Right ventricle myocardium superior (tissue), 1 donor: ENCODE results near the gene YIPF3. TPM values are rescaled to one million over a fixed set of nuclear protein-coding genes. Genes with fewer than 3 reads are reported as not detected.
"Not testable (repeated sequence)": the region's sequence is repeated elsewhere in the genome, so short reads cannot be mapped to it uniquely, and the experiment has no call there.

Experiments
- ATAC-seq: fragments of 200-7000 bp; cut with Tn5 transposase; one replicate; pipeline ENCODE4 v1.9.1; 2020; ENCODE audit warnings: mild to moderate bottlenecking; ENCODE audit not compliant: poor library complexity
- DNase-seq: peaks from one replicate; pipeline ENCODE4 v3.0.0-alpha.2; 2020
- intact Hi-C: fragments of 100-400 bp; cut with DNase I; formaldehyde crosslinking; loops from one replicate; pipeline ENCODE4 v1.11.2; 2022
- total RNA-seq: library from RNA; stranded (reverse); fragmentation: NEBNext Ultra II Directional; extraction: Animal tissue kit (Norgen Biotek cat#: 25700); gene quantifications from one replicate; pipeline ENCODE4 v1.2.1, GENCODE V29; 2021
- donor health status: DM: no; HTN: yes; CAD: no; lungs with severe emphysema.

YIPF3 gene
- total RNA-seq, 1 donor from 2014 or later, result 64.0 TPM

DNA sequence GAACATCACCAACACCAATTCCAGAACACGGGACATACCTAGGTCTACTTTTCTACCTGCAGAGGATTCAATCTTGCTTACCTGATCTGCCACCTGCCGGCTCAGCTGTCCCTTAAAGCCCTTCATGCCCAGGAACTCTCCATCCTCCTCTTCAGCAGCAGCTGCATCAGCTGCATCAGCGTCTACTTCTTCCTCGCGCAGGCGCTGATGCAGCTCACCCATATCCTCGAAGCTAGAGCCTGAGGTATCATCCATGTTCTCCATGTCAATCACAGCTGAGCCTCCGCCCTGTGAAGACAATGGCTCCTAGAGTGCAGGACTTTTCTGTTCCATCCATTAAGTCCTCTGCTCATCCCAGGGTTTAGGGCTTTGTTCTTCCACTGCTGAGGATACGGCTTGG lies 918 bp downstream of the YIPF3 start:
- intact Hi-C loops, result loop anchor here (10.0 kb wide), 1 partner anchor 251 kb away; no protein-coding TSS in a partner anchor
- no peak for ATAC-seq
- DNase-seq, result no peak

DNA sequence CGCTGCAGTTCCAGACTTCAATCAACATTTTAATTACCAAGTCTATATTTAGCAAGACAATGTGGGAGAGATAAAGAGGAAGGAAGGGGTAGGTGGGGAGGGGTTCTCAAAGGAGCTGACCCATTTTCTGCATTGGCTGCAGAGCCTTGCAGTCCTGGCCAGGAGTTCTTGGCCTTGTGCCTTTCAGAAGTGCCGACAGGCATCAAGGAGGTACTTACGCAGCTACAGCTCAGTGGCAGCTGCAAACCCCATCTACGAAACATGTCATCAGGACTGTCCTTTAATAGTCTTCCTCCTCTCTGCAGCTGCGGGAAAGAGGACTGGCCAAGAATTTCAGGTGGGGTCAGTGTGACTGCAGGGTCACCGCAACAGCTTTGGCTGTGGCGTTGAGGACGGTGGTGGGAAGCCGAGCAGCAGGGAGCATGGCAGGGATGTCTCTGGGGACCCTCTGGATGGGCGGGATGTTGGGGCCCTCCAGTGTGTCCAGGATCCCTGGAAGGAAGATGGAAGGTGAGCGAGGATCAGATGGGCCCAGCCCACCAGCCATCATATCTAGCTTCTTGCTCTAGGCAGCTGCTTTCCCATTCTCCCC lies 4.8 kb downstream of the YIPF3 start:
- intact Hi-C loops, result loop anchor here (10.0 kb wide), 1 partner anchor 247 kb away; no protein-coding TSS in a partner anchor
- ATAC-seq (peak; percentile 56), DNase-seq (peak; percentile 72)

DNA sequence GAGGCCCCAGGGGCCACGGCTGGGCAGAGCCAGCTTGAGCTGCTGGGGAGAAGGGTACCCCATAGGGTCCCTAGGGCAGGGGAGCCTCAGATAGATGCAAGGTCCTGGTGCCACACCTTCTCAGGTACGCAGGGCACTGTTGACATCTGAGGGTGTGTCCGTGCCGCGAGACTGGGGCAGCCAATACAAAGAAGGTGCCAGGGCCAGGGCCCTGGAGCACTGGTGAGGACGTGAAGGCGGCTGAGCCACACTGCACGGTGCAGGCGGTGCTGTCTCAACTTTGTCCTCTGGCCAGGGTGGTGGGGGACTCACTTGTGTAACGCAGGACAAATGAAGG lies 5.9 kb downstream of the YIPF3 start:
- ATAC-seq (peak; percentile 1), DNase-seq (no peak)
- intact Hi-C loops, result loop anchor here (10.0 kb wide), 1 partner anchor 246 kb away; no protein-coding TSS in a partner anchor

DNA sequence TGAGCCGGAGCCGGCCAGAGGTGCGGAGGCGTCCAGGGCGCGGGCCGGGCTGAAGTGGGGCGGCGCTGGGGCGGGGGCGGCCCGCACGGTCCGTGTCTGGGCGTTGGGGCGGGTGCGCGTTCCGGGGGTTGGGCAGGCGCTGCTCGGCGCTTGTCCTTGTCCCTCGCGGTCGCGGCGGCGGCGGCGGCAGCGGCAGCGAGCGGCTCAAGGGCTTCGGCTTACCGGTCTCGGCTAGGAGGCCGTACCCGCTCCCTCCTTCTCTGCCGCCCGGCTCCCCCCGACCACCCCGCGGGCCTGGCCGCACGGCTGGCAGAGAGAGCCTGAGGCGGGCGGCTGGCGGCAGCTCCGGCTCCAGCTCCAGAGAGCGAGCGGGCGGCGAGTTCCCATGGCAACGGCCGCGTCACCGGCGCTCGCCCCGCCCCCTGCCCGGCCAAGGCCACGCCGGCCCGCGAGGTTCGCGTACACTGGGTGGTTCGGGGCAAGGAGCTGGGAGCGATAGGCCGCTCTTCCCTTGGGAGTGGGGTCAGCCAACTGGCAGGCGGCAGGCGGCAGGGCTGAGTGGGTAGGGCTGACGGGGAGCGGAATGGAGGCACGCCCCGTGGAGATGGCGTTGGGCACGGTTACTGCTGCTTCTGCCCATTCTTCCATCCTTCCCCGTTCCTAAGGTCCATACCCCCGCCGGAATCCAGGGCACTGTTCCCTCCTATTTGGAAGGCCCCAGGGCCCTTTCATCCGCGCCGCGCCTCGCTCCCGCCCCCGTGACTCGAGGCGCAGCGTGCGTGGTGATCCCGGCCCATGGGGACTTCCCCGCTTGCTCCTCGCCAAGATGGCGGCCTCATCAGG lies 6.5 kb downstream of the YIPF3 start, which contains the start of gene LRRC73:
LRRC73 (minus strand) TSS at position 363 of the 843 bp plus-strand sequence. CDS start 561 bp downstream, outside the sequence.
- intact Hi-C loops, result loop anchor here (5.0 to 10.0 kb wide), 2 partner anchors 123 to 245 kb away; no protein-coding TSS in a partner anchor
- ATAC-seq (peak; percentile 85), DNase-seq (peak; percentile 94)

DNA sequence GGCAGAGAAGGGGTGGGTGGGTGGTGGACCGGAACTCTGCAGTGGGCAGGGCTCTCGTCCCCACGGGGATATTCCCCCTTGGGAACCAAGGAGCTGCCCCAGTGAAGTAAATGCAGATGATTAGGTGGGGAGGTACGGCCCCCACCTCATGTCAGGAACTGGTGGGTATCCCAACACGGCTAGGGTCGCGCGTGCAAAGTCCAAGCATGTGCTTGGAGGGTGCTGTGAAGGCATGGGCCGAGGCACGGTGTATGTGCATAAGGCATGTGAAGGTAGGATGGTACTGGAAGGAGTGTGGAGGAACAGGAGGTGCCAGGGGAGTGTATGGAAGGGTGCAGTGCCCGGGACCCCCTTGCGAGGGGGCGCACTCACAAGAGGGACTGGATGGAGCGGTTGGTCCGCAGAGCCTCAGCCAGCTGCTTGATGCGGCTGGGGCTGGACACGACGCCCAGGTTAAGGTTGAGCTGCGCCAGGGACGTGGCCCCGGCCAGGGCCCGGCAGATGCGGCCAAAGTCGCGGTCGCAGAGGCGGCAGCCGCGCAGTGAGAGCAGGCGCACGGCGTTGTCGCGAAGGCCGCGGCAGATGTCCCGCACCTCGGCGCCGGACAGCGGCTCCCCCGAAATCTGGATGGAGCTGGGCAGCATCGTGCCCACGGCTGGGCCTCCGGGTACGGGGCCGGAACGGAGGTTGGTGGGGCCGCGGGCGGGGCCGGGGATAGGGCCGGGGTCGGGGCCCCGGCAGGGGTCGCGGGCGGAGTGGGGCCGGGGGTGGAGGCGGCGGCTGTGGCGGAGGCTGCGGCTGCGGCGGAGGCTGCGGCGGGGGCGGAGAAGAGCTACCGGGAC lies 7.4 kb downstream of the YIPF3 start:
- no peak for ATAC-seq
- no peak for DNase-seq
- intact Hi-C loops, result loop anchor here (5.0 kb wide), 1 partner anchor 122 kb away; no protein-coding TSS in a partner anchor

DNA sequence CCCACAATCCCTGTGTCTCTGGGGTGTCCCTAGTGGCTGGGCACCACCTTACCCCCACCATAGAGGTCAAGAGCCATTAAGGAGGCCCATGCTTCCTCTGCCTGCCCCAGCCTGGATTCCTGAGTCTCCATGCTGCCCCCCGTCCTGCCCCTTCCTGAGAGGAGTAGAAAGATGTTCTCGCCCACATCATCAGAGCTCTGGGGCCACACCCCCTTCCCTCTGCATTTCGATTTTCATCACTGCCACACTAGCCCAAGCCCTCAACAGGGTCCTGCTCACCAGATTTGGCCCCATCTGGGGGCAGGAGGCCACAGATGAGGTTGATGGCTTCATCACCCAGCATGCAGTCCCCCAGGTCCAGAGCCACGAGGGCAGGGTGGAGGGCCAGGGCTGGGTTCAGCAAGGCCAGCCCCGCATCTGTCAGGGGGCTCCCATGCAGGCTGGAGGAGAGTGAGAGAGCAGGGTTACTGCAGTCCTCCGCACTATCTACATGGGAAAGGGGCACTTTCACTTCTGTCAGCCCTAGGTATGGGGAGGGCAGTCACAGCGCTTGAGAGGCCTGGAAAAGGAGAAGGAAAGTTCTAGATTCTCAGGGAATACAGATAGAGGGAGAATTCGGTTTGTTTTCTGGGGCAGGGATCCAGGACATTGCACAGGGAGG lies 8.1 kb downstream of the YIPF3 start:
- DNase-seq (no peak), ATAC-seq (no peak)
- intact Hi-C loops, result loop anchor here (5.0 kb wide), 1 partner anchor 121 kb away; no protein-coding TSS in a partner anchor

DNA sequence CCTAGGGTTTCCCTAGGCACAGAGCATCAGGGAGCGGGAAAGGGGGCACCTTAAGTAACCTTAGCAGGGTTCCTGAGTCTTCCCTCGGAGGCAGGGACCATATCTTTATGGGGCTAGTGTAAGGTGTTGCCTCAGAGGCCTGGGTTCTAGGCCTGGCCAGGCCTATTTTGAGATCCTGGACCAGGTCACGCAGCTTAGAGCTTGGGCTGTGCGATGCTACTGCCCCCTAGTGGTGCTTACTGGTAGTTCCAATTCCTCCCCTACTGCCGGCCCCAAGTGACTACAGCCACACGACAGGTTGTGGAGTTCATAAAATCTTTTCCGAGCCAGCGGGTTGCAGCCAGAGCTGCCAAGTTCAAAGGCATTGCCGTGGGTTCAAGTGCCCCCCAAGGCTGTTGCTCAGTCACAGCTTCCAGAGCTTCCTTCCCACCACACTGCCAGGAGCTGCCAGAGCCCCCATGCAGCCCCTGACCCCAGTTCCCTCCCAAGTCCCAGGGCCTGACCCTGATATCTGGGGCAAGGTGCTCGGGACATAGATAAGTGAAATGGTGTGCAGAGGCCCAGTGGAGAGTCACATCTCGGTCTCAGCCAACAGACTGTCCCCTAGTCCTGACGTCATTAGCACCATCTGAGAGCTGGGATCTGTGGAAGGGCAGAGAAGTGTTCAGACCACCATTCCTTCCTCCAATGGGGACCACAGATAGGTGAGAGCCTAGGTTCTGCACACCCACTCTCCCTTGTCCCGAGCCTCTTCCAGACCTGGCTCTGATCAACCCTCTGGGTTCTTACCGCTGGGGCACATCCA lies 9.9 kb downstream of the YIPF3 start:
- intact Hi-C loops, result loop anchor here (1.0 to 5.0 kb wide), 2 partner anchors 53 to 120 kb away; no protein-coding TSS in a partner anchor
- ATAC-seq (peak; percentile 55), DNase-seq (peak; percentile 75)

DNA sequence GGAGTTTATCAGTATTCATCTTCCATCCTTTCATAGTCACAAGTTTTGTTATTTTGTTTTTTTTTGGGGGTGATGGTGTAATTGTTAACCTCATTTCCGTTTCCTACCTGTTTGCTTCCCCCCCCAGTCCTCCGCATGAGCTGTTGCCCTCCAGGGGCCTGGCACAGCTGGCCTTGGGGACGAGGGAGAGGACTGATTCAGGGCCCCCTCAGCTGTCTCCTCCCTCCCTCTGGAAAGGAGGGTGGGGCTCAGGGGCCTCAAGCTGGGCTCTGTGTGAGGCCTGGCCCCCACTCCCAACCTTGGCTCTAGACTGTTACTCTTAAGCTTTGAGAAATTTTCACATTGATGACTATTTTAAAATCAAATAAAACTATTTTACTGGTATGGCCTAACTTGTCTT lies 10.6 kb downstream of the YIPF3 start:
- ATAC-seq (no peak), DNase-seq (no peak)
- intact Hi-C loops, result loop anchor here (1.0 to 5.0 kb wide), 2 partner anchors 52 to 119 kb away; no protein-coding TSS in a partner anchor

DNA sequence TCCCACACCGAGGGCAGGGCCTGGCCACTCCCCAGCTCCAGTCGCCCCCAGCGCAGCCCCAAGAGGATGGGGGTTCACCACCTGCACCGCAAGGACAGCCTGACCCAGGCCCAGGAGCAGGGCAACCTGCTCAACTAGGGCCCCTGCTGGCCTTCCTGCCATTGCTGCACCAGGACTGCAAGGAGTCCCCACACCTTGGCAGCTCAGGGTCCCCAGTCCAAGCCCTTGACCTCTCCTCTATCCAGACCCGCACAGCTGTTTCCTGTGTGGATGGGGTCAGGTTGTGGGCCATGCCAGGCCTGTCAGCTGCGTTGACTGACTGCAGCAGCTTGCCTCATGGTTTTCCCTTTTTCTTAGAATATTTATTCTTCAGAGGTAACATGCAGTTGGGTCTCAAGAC lies 11.0 kb downstream of the YIPF3 start:
- no peak for ATAC-seq
- DNase-seq, result no peak
- intact Hi-C loops, result loop anchor here (1.0 to 5.0 kb wide), 2 partner anchors 51 to 118 kb away; no protein-coding TSS in a partner anchor

DNA sequence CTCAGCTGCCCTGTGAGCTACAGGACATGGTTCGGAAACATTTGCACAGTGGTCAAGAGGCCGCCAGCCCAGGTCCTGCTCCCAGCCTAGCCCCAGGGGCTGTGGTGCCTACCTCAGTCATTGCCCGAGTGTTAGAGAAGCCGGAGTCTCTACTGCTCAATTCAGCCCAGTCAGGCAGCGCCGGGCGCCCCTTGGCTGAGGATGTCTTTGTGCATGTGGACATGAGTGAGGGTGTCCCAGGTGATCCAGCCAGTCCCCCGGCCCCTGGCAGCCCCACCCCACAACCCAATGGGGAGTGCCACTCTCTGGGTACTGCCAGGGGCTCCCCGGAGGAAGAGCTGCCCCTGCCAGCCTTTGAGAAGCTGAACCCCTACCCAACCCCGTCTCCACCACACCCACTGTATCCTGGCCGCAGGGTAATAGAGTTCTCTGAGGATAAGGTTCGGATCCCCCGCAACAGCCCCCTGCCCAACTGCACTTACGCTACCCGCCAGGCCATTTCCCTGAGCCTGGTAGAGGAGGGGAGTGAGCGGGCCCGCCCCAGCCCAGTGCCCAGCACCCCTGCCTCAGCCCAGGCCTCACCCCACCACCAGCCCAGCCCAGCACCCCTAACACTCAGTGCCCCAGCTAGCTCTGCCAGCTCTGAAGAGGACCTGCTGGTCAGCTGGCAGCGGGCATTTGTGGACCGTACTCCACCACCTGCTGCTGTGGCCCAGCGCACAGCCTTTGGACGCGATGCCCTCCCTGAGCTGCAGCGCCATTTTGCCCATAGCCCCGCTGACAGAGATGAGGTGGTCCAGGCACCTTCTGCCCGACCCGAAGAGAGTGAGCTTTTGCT lies 11.8 kb downstream of the YIPF3 start:
- intact Hi-C loops, result loop anchor here (5.0 kb wide), 1 partner anchor 118 kb away; no protein-coding TSS in a partner anchor
- ATAC-seq (no peak), DNase-seq (no peak)

DNA sequence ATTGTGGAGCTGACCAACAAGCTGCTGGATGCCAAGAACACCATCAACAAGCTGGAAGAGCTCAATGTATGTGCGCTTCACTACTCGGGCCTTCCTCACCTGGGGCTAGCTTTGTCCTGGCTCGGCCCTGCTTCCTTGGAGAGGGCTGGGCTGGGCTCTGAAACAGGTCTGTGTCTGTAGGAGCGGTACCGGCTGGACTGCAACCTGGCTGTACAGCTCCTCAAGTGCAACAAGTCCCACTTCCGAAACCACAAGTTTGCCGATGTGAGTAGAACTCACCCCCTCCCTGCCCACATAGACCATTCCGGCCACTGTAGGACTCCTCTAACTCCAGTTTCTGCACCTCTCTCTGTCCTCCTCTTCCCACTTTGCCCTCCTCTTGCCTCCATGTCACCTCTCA lies 13.3 kb downstream of the YIPF3 start:
- no peak for ATAC-seq
- no peak for DNase-seq
- intact Hi-C loops, result no loop called here

DNA sequence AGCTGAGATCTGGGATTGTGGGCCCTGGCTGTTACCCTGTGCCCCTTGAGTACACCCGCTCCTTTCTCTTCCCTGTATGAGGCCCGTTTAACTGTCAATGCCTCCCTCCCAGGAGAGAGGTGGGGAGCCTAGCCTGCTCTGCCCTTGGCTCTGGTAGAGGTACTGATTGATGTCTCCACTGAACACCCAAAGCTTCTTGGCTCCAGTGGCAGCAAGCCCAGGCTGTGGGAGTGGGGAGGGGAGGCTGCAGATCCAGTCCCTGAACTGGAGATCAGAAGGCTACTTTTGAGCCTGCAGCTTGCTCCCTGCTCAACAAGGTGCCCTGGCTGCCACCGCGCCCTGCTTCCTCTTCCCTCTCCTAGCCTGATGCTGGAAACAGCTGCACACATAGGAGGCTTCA lies 14.1 kb downstream of the YIPF3 start:
- ATAC-seq, result peak; percentile 61
- intact Hi-C loops, result no loop called here
- no peak for DNase-seq

DNA sequence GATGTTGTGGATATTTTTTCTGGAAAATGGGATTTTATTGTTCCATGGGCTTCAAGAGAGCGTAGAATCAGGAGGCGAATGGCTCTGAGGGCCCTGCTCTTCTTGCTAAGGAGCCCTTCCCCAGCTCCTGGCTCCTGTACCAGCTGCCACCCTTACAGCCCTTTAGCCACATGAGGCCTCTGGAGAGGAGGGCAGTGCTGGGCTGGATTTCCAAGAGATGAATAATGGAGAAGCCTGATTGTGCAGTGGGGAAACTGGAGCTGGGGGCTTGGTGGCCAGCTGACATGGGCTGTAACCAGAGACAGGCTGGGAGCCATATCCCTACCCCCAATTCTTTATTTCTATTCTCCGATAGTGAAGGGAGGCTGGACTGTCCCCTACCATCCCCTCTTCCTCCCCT lies 15.8 kb downstream of the YIPF3 start:
- DNase-seq (no peak), ATAC-seq (no peak)
- intact Hi-C loops, result no loop called here

DNA sequence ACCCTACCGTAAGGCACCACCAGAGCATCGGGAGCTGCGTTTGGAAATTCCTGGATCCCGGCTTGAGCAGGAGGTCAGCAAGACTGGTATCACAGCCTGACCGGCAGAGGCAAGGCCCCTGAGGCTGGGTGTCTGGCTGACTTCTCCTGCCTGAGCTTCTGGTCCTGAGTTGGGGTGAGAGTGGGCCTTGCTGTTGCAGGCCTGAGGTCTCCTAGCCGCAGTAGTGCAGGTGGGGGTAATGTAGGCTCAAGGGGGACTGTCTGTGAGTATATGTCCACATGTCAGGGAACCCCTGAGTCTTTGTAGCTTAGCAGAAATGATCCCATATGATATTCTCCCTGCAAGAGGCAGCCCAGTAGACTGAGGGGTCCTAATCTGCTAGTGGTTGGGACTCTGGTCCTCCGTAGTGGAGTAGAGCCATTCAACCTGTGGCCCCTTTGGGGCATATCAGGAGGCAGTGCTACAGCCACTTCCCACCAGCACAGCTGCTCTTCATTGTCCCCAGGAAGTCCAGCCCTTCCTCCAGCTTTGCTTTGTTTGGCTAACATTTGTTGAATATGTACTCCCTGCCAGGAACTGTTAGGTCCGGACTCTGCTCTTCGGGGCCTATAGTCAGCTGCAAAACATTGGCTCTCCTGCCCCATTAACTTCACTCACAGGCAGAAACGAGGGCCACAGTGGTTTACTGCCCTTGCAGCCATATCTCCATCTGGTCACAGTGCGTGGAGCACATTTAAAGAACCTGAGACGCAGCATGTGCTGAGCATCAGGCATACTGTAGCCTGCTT lies 17.5 kb downstream of the YIPF3 start:
- intact Hi-C loops, result no loop called here
- ATAC-seq (no peak), DNase-seq (no peak)

DNA sequence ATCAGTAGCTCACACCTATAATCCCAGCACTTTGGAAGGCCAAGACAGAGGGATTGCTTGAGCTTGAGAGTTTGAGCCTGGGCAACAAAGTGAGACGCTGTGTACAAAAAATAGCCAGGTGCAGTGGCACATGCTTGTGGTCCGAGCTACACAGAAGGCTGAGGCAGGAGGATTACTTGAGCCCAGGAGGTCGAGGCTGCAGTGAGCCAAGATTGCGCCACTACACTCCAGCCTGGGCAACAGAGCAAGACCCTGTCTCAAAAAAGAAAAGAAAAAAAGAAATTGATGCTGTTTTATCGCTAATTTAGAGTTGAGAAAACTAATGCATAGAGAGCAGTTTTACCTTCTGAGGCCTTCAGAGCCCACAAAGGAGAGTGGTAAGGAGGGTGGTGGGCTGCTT lies 18.4 kb downstream of the YIPF3 start:
- ATAC-seq, intact Hi-C loops, DNase-seq: not testable (repeated sequence)

DNA sequence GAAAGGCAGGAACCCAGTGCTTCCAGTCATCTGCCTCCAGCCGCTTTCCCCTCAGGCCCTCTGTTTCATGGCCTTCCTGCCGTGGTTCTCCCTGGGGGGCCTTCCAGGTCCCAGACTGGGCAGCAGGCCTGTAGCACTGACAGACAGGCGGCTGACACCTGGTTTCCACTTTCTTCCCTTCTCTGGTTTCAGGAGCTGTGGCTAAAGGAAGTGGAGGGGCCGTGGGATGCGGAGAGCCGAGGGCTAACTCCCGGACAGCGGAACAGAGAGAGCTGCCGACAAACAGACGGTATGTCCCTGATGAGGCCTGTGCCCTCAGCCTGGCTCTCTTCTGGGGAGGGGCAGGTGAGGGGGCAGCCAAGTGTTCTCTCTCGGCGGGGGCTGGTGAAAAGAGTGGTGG lies 19.0 kb downstream of the YIPF3 start:
- DNase-seq (no peak), ATAC-seq (no peak)
- intact Hi-C loops, result no loop called here
